KOPT-K1 (cell line): ENCODE data around the gene FBXL3.
"Not testable (repeated sequence)": the region's sequence is repeated elsewhere in the genome, so short reads cannot be mapped to it uniquely, and the experiment has no call there.

Source experiments
- H3K27ac ChIP-seq: fragments of 200-600 bp; sonication (generic); 2 replicates; pipeline ENCODE4 v1.5.1; 2016; ENCODE audit warnings: antibody characterized with exemption, mild to moderate bottlenecking, low read depth, low read length; ENCODE audit not compliant: poor library complexity, severe bottlenecking
- H3K36me3 ChIP-seq: fragments of 200-600 bp; sonication (generic); 2 replicates; pipeline ENCODE4 v1.5.1; 2017; ENCODE audit warnings: antibody characterized with exemption, mild to moderate bottlenecking, low read length, moderate library complexity; ENCODE audit not compliant: insufficient read depth
- H3K9me3 ChIP-seq: fragments of 200-600 bp; sonication (generic); 2 replicates; pipeline ENCODE4 v1.5.1; 2017; ENCODE audit warnings: antibody characterized with exemption, low read length, mild to moderate bottlenecking; ENCODE audit not compliant: insufficient read depth, poor library complexity, severe bottlenecking

Gene FBXL3

DNA sequence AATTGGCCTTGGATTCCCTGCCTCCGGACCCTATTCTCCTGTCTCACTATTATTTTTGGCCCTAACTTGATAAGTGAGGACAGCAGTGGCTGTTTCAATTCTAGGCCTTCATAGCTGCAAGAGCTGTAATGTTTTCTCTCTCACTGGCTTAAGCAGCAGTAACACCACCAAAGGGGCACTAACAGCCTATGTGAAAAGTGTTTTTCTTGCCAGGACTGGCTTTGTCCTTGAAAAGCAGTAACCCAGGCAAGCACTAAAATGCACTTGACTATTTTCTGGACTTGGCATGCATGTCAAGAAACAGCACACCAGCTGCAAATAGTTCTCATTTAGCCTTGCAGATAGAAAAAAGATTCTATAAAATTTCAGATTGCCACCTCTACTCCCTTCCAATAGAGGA, 9.3 kb upstream of the FBXL3 start:
- H3K9me3 ChIP-seq: no peaks in the 10 kb centered on the region
- H3K36me3 ChIP-seq: no peaks in the 10 kb centered on the region
- H3K27ac ChIP-seq: no peak overlapping the region

DNA sequence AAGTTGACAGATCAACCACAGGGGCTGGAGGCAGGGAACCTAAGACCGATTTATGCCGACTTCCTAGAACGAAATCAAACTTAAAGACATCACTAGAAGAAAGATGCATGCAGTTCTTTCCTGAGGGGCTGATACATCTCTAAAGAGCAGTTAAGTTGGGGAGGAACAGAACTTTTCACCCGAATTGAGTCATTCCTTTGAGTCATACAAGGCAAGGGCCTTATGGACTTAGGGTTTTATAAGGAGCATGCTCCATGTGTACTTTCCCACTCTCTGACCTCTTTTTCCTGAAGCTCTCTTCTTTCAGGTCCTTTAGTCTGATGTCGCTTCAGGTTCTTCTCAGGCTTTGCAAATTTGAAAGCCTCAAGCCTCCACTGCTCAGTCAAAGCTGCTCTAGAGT, 7.9 kb upstream of the FBXL3 start:
- Histone ChIP-seq H3K9me3 (no peaks in the 10 kb centered on the region), H3K27ac (no peak overlapping the region), H3K36me3 (no peaks in the 10 kb centered on the region)

DNA sequence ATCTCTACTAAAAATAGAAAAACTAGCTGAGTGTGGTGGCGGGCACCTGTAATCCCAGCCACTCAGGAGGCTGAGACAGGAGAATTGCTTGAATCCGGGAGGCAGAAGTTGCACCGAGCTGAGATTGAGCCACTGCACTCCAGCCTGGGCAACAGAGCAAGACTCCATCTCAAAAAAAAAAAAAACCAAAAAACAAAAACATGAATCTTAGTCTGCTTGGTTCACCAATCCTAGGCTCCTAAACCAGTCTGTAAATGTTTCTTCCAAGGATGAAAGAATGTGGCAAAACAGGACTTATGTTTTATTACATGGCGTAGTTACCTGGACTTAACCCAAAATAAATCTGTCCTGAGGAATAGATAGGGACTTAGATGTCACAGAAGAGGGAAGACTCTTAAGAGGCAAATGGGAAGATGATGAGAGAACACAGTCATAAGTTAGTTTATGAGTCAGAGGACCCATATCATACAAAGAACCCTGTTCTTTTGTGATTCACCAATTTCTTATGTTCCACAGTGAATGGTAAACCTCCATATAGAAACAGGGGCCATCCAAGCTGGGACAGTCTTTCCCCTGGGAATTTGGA, 6.9 kb upstream of the FBXL3 start:
- no peaks in the 10 kb centered on the region for H3K36me3 ChIP-seq
- no peak overlapping the region for H3K27ac ChIP-seq
- H3K9me3 ChIP-seq: no peaks in the 10 kb centered on the region

DNA sequence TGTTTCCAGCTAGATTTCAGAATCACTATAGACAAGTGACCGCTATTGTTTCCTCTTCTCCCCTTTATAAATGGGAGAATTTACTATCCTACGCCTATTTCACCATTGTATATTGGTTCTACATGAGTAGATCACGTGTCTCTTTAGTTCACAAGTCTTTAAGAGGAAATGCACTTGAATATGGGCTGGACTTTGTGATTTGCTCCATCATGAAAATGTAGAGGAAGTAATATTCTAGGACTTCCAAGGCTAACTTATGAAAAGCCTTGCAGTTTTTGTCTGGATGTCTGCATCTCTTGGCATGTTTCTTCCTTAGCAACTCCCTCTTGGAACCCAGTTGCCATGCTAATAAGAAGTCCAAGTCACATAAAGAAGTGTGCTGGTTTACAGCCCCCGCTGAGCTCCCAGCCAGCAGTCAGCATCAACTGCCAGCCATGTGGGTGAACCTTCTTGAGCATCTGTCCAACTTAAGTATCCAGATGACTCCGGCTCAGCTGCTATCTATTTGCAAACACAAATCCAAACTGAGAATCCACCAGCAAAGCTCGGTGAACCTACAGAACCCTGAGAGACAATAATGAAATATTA, 4.8 kb upstream of the FBXL3 start:
- Histone ChIP-seq H3K27ac (no peak overlapping the region), H3K9me3 (no peaks in the 10 kb centered on the region), H3K36me3 (no peaks in the 10 kb centered on the region)

DNA sequence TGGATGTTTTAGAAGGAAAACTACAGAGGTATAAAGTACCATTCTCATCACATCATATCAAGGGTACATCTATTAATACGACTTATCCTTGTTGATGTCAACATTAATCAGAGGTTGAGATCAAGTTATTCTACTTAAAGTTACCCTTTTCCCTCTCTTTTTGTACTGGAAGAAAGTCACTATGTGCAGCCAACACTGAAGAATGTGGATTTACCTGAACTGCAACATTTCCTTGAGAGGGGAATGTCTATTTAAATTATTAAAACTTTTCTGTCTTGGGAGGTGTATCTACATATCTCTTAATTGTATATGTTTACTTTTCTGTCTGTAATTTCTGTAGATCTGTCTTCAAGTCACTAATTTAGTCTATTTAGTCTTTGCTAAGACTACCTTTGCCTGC, 2.5 kb upstream of the FBXL3 start:
- Histone ChIP-seq H3K9me3 (no peaks in the 10 kb centered on the region), H3K36me3 (no peaks in the 10 kb centered on the region), H3K27ac (no peak overlapping the region)

DNA sequence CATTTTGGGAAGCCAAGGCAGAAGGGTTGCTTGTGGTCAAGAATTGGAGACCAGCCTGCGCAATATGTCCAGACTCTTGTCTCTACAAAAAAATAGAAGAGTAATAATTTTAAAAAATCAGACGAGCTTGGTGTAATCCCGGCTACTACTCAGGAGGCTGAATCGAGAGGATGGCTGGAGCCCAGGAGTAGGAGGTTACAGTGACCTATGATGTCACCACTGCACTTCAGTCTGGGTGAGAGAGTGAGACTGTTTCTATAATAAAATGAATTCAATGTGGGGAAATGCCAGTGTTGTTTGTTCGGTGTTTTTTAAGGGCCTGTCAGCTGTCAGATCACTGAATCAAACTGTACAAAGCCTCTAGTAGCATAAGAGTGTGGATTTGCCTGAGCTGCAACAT, 1.2 kb upstream of the FBXL3 start:
- H3K36me3 ChIP-seq: peaks cover 8% of the 10 kb centered on the region
- no peaks in the 10 kb centered on the region for H3K9me3 ChIP-seq
- no peak overlapping the region for H3K27ac ChIP-seq

DNA sequence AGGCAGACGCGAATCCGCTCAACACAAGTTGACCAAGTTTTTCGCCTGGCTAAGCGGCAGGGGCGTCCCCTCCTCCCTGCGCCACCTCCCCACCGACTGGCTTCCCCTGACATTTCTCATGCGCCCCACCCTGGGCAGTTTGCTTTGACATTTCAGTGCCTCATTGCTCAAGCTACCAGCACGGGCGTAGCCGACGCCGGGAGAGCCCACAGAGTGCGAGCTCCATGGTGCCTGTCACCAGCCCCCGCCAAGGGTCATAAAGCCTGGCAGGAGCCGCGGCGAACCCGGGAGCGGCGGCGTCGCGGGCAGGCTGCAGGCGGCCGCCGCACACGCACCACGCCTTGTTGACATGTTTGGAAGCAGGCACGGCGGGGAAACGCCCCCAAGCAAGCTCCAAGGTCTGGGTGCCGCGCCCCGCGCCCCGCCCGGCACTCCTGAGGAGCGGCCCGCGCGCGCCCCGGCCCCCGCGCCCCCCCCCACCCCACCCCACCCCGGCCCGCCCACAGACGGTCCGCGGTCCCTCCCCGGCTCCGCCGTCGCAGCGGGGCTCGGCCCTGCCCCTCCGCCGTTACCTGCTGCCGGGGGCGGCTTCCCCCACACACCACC, 601 bp downstream of the FBXL3 start:
- H3K36me3 ChIP-seq: peaks cover 26% of the 10 kb centered on the region
- peak overlapping the region; percentile 95 for H3K27ac ChIP-seq
- no peaks in the 10 kb centered on the region for H3K9me3 ChIP-seq

DNA sequence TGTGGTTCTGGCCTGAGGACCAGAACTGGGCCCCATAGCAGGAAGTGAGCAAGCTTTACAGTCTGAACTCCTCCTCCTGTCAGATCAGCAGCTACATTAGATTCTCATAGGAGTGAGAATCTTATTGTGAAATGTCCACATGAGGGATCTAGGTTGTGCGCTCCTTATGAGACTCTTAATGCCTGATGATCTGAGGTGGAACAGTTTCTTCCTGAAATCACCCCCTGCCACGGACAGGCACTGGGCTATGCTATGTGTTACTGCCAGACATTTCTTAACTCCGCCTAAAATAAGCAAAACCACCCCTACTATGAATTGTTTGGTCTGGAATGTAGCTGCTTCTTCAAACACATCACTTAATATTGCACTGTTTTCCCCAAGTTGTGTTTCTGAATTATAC, 4.6 kb downstream of the FBXL3 start:
- Histone ChIP-seq H3K9me3 (no peaks in the 10 kb centered on the region), H3K36me3 (peaks cover 66% of the 10 kb centered on the region), H3K27ac (no peak overlapping the region)

DNA sequence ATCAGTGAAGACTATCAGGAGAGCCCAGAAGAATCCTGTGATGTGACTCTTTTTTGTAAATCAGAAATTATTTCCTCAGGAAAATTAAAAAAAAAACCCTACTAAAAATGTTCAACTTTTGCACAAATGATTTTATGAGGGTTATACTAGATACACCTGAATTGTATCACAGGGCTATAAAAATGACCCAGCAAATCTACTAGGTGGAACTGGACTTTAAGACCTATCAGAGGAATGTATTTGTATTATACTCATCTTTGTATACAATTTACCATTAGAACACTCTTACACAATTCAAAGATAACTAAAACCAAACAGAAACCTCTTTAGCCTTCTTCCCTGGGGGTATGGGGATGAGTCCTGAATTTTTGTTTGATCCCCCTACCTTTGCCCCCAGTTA, 7.2 kb downstream of the FBXL3 start:
- H3K27ac ChIP-seq: no peak overlapping the region
- peaks cover 92% of the 10 kb centered on the region for H3K36me3 ChIP-seq
- H3K9me3 ChIP-seq: no peaks in the 10 kb centered on the region

DNA sequence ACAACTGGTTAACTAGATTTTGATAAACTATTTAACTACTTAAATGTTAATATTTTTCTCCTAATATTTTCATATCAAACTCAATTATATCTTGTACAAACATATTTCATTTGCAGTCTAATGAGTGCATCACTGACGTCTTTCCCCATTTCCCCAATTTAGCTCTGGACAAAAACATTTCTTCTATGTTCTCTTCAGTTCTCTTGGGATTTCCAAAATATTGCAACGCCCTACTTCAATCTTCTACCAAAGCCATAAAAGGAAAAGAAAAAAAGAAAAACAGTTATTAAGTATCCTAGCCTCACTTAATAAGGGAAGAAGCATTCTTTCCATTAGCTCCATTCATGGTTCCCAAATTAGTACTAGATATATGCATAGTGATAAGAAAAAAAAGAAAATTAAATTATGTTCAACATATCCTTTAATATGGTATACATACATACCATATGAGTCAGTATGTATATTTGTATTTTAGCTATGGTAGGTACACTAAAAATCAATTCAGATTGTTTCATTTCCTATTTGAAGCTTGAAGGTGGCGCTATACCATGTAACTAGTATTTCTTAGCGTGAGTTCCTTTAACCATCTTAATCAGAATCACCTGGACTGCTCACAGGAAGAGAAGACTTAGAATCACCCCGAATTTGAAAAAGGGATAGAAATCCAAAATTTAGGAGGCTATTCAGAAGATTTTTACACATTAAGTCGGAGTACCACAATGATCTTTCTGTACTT, 9.9 kb downstream of the FBXL3 start:
- no peak overlapping the region for H3K27ac ChIP-seq
- peaks cover 100% of the 10 kb centered on the region for H3K36me3 ChIP-seq
- no peaks in the 10 kb centered on the region for H3K9me3 ChIP-seq

DNA sequence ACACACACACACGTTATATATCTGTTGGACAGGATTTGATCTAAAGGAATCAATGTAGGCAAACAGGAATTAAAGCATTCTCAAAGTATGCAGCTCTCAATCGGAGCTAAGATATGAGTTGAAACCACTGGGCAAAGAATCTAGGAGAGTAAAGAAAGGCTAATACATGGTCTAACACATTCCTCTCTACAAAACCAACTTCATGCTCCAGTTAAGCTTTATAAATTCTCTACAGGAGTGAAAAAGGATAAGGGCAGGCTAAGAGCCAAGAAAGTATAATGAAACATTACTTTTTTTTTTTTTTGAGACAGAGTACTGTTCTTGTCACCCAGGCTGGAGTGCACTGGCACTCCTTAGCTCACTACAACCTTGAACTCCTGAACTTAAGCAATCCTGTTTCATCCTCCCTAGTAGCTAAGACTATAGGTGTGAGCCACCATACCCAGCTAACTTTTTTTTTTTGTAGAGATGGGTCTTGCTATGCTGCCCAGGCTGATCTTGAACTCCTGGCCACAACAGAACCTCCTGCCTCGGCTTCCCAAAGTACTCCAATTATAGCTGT, 10.6 kb downstream of the FBXL3 start:
- peaks cover 100% of the 10 kb centered on the region for H3K36me3 ChIP-seq
- H3K27ac ChIP-seq: no peak overlapping the region
- H3K9me3 ChIP-seq: no peaks in the 10 kb centered on the region

DNA sequence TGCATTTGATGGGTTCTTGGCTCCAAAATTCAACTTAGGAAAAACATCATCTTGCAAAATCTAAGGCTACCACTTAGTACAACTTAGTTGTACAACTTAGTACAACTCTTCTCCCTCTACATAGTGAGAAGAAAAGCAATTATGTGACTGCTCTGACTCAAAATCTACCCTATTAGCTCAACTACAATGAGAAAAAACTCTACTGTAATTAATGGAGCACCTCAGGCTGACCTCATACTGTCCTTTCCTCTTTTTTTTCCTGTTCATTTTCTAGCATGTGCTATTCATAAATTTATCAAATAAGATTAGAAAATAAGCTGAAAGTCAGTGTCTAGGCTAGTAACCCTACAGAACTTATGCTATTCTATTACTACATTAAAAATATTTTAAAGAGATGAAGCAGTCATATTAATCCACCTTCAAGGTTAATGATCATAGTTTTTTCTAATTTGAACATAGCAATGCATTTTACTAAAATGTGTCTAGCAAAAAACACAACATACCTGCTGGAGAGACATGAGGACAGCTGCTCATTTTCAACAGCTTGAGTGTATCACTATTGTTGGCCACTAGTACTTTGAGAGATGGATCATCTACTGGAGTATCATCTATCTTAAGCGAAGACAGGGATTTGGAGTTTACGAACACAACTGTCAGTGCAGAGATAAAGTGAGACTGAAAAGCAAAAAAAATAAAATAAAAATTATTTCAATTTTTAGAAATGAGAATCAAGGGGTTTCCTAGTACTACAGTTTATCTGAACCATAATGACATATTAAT, 11.9 kb downstream of the FBXL3 start:
- peaks cover 100% of the 10 kb centered on the region for H3K36me3 ChIP-seq
- H3K27ac ChIP-seq: no peak overlapping the region
- H3K9me3 ChIP-seq: no peaks in the 10 kb centered on the region

DNA sequence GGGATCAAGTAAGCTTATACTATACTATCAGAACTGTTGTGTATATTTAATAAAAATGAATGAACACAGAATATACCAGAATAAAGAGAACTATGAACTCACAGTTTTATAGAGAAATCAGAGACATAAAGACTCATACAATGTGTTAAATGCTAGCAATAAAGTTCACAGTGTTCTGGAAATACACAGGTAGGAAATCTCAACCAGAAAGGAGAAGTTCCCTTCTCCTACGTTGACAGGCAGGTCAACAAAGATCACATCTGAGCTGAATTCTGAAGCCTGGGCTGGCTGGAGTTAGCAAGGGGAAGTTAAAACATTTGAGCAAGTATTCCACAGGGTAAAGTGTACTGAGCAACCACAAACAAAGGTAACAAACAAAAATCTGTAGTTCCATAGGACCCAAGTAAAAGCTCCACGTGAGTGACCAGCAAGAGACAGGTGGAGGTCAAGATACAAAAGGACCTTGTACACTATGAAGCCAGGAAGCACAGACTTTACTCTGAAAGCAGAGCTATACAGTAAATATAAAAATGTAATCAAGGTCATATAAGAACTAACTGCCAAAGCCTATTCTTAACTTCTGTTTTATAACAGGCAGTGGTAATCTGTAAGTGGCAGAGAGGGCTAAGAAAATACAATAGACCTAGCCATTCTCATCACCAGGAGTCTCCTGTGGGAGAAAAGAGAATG, 13.0 kb downstream of the FBXL3 start:
- peaks cover 100% of the 10 kb centered on the region for H3K36me3 ChIP-seq
- no peaks in the 10 kb centered on the region for H3K9me3 ChIP-seq
- no peak overlapping the region for H3K27ac ChIP-seq

DNA sequence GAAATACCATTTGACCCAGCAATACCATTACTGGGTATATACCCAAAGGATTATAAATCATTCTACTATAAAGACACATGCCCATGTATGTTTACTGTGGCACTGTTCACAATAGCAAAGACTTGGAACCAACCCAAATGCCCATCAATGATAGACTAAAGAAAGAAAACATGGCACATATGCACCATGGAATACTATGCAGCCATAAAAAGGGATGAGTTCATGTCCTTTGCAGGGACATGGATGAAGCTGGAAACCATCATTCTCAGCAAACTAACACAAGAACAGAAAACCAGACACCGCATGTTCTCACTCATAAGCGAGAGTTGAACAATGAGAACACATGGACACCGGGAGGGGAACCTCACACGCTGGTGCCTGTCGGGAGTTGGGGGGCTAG, 17.2 kb downstream of the FBXL3 start:
- H3K36me3 ChIP-seq: peaks cover 98% of the 10 kb centered on the region
- H3K27ac ChIP-seq, H3K9me3 ChIP-seq: not testable (repeated sequence)
